Stimulated activated naive CD4-positive, alpha-beta T cell (primary cell): ENCODE measurements around the gene PRKAA2.
A peak's percentile ranks its signal among the peaks of the same experiment; 100 is the strongest.

Source experiments
- DNase-seq, 6 experiments: peaks; one replicate each; lab custom pipeline; 2025; lab: John Stamatoyannopoulos, UW

PRKAA2 gene

DNA sequence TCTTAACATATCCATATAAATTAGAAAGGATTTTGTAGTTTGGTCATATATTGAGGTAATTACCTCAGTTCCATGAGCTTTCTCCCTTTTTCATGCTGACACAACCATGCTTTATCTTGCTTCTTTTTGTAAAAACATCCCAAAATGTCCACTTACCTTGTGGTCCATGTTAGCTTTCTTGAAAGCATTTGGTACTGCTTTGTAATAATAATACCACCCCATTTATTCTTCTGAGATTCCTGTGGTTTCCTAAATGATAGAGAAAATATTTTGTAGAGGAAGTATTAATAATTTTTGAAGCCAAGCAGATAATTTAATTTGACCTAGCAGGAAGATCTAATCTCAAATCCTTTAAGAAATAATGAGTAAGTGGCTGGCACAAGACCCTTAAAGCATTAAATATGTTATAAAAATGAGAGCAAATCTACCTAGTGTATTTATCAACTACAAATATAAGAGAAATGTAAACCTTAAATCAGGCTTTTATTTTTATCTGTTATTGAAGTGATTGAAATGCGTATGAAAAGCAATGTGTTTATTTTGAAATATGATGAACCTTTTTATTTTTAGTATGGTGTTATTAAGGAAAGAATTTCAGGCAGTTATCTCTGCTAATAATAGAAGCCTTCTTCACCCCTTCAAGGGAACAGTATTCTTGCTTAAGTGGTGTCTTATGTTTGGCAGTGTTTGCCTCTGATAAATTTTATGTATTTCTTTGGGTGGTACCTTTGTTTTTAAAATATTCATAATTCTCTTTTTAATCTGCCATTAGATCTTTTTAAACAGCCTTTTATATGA lies 9.2 kb downstream of the PRKAA2 start:
- DNase-seq = no peak

DNA sequence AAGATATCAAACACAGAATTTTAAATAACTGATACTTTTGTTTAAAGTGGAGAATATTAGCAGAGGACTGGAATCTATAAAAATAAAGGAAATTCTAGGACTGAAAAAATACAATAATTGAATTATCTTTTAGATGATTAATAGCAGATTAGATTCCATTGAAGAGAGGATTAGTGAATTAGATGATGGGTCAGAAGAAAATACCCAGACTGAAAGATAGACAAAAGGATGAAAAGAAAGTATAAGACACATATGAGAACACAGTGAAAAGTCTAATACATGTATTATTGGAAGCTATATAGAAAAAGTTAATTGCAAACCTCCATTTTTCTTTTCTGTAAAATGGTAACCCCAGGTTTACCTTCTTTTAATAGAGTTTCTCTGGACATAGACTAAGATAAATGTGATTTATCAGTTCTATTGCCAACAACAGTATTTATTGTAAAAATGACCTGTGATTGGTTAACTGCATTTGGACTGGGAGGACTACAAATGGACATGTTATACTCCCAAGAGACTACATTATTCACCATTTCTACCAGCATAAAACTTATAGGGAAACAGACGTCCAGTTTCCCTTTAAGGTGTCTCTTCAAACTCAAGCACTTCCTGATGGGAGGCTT lies 11.0 kb downstream of the PRKAA2 start:
- DNase-seq = no peak

DNA sequence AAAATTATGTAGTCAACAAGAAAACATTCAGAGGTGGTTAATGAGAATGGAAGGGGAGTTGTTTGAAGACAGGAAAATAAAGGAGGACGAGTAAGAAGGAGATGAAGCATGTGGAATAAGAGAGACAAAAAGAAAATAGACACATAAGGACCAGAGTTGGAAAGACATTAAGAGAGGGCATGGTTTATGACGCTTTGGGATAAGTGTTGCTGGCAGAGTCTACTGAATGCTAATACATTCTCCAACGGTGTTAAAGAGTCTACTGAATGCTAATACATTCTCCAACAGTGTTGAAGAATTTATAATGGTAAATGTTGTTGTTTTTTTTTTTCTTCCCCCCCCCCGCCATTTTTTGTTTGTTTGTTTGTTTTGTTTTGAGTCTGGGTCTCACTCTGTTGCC lies 13.1 kb downstream of the PRKAA2 start:
- DNase-seq = no peak

DNA sequence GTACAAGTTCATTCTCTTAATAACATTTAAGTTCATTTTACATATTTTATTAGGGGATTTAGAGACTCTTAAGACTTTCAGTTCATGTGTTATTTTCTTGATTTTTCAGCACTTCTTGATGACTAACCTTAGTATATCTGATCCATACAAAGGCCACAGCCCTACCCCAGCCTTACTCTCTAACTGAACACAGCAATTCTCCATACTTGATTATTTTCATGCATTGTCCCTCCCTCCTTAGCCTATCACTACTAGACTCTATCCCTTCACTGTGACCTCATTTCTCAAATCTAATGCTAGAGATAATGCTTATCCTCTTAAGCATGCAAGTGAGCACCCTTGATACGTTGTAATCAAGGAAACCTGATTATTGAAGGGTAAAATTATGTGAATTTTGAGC lies 15.2 kb downstream of the PRKAA2 start:
- DNase-seq = no peak

DNA sequence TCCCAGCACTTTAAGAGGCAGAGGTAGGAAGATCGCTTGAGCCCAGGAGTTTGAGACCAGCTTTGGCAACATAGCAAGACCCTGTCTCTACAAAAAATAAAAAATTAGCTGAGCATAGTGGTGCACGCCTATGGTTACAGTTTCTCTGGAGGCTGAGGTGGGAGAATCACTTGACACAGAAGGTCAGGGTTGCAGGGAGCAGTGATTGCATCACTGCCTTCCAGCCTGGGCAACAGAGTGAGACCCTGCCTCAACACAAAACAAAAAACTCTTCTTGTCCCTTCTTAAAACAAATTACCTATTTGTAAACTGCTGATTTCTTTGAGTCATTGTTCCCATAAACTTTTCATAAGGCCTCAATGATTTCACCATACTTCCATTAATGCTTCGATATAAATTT lies 18.7 kb downstream of the PRKAA2 start:
- no peak for DNase-seq

DNA sequence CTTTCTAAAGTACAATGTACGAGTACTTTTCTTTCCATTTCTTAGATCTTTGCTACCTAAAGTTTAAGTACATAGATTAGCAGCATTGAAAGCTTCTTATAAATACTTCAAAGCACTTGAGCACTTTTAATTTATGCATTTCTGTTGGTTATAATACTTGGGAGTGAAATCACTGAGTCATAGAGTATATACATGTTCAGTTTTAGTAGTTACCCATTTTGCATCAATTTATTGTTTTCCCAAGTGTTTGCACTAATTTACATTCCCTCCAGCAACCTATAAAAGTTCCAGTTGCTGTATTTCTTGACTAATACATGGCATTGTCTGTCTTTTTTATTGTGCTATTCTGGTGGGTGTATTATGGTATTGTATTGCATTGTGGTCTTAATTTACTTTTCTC lies 20.3 kb downstream of the PRKAA2 start:
- DNase-seq = no peak

DNA sequence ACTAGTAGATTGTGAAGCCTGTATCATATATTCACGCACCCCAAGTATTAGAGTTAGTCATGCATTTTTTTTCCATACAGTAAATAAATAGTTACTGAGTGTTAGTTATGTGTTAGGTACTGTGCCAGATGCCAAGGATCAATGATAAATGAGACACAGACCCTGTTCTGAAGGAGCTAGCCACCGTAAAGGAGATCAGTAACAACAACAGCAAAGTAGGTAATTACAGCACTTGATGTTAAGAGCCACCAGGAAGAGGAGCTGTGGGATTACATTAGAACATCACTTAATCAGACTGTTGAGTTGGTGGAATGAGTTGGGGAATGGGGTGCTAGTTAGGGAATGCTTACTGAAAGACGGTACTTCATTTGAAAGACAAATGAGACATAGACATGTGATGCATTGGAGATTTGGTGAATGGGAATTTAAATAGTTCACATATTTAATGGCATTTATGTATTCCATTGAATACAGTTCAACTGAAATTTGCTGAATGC lies 21.0 kb downstream of the PRKAA2 start:
- DNase-seq = no peak

DNA sequence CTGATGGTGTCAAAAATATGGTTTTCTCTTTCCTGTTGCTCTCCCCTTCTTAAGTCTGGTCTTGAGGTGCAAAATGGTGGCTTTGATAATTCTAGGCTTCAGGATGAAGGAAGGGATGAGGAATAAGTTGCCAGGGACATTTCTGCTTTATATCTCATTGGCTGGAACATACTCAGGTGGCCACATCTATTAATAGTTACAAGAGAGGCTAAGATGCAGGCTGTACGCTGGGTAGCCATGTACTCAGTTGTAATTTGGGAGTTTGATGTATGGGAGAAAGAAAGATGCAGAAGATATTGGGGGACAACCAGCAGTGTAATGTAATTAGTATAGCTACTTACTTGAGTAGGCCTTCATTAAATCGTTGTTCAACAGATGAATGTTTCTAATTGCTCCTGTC lies 25.2 kb downstream of the PRKAA2 start:
- no peak for DNase-seq

DNA sequence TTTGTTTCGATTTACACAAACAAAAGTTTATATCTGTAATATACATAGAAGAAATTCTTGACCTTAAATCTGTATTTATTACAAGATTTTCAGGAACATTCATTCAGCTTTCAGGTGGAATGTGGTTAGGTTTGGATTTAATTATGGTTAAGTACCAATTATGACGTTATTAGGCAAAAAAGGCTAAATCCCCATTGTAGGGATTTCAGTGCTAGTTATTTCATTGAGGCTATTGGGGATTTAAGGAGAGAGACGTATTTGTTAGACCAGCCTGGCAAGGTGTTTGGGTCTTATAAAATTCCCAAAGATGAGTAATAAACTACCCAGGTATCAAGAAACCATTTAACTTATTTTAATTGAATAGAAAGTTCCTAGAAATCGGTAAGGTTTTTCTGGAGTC lies 26.0 kb downstream of the PRKAA2 start:
- DNase-seq = no peak

DNA sequence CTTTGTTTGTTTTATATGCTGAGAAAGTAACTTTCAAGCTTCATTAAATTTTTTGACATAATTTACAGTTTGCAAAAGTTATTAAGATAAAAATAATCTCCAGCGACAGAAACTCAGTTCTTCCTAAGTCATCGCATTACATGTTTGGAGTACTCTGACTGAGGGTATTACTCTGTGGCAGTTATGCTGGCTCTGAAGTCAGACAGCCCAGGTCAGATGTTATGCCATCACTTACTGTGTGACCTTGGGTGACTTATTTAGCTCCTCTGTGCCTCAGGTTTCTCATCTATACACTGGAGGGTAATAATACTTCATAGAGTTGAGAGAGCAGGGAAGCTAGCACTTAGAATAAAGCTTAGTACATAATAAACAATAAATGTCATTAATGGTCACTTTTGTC lies 26.4 kb downstream of the PRKAA2 start:
- no peak for DNase-seq

DNA sequence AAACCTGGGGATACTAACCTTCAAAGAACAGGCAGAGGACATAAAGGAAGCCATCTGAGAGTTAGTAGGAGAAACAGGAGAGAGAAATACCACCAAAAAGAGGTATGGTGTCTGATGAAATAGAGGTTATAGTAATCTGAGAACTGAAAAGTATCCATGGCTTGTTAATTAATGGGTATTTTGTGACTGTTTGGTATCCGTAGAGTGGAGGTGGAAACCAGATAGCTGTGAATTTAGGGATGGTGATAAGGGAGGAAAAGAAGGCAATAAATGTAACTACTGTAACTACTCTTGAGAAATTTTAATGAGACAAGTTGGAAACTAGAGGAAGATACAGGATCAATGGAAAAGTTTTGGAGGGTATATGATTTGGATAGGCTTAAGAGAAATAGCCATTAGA lies 27.5 kb downstream of the PRKAA2 start:
- DNase-seq = no peak

DNA sequence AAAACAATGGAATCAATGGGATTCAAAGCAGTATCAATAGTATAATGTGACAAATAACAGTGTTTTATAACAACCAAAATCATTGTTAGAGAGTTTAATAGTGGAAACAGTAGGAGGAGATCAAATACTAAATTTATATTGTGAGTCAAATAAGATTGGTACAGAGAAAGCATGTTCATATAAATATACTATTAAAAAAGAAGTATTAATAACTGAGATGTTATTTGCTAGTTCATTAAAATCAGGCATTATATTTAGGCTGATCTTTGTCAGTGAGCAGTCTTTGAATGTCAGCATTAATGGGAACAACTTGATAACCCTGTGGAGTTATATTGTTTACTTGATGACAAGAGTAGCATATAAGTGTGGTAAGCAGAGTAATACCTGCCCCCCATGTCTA lies 30.6 kb downstream of the PRKAA2 start:
- DNase-seq = no peak

DNA sequence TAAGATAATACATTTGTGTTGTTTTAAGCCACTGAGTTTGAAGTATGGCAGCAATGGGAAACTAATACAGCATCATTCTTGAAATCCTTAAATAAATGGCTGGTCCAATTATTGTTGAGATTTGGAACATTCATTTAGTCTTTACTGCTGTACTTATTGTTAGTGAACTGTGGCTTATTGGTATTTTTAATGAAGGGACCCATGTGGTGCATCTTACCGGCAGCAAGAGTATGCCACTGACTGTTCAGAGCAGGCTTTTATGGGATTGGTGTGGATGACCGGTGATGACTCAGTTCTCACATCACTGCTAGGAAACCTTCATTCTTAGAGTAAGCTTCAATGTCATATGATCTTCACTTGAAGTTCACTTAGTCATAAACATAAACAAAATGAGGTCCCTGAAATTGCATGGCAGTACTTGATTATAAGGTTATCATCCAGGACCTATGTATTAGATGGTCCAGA lies 31.5 kb downstream of the PRKAA2 start:
- no peak for DNase-seq

DNA sequence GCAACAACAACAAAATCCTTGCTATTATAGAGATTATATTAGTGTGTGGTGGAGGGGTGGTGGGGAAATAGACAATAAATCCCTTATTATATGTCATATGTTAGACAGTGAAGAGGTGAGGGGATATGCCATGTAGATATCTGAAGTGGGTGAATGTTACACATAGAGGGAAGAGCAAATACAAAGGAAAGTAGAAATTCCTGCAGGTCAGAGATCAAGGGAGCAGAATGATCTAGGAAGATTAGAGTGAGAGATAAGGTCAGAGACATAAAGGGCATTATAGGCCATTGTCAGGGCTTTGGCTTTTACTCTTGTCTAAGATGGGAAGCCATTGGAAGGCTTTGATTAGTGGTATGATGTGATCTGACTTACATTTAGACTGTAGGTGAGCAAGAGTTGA lies 38.5 kb downstream of the PRKAA2 start:
- no peak for DNase-seq

DNA sequence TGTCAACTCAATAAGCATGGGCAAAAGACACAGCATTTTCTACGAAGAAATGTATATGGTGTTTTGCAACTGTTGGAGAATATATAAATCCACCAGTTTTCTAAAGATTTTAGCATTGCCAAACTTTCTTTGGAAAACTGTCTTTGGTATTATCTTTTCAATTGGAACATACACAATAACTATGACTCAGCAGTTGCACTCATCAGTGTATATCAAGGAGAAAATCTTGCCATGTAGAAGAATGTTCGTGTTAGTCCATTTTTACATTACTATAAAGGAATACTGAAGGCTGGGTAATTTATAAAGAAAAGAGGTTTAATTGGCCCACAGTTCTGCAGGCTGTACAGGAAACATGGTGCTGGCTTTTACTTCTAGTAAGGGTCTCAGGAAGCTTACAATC lies 41.1 kb downstream of the PRKAA2 start:
- no peak for DNase-seq

DNA sequence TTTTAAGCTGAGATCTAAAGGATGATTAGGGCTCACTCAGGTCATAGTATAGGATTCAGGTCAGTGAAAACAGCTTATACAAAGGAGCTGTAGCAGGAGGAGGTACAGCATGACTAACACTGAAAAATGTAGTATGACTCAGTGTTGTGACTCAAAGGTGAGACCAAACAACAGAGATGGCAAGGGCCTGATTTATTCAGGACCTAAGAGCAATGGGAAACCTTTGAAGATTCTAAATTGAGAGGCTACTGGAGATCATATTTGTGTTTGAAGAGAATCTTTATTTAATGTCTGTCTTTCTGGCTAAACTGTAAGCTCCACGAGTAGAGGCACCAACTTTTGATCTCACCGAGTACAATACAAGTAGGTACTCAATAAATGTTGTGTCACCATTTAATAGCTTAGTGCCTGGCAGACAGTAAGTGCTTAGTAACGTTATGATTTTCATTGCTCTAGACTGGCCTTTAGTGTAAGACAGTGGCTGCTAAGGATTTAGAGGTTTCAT lies 43.5 kb downstream of the PRKAA2 start:
- no peak for DNase-seq

DNA sequence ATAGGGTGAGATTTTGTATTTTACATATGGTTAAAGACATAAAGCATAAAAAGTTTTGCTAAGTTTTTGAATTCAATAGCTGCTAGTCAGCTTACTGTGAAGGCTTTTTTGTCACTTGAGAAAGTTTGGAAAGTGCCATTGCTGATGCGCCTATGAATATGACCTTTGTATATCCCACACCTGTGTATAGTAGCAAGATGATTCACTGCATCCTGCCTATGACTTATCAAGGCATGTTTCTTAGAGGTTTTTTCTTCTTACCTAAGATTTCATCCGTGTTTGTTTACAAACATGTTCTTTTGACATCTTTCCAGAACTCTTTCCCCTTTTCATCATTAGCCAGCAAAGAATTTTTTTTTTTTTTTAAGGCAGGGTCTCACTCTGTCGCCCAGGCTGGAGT lies 51.5 kb downstream of the PRKAA2 start:
- DNase-seq = no peak

DNA sequence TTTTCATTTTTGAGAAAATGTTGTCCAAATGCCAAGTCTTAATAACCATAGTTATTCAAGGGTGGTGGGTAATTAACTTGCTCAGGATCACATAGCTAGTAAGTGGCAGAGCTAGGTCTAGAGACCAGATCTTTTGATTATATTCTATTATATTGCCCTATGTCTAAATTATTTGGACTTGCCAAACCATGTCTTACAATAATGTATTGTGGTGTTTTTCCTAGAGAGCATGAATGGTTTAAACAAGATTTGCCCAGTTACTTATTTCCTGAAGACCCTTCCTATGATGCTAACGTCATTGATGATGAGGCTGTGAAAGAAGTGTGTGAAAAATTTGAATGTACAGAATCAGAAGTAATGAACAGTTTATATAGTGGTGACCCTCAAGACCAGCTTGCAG lies 58.6 kb downstream of the PRKAA2 start:
- no peak for DNase-seq

DNA sequence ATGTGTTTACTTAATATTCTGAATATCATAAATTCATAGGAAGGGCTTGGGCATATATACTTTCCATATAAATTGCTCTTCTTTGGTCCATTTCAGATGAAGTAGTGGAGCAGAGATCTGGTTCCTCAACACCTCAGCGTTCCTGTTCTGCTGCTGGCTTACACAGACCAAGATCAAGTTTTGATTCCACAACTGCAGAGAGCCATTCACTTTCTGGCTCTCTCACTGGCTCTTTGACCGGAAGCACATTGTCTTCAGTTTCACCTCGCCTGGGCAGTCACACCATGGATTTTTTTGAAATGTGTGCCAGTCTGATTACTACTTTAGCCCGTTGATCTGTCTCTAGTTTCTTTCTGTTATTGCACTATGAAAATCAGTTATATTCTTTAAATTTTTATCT lies 62.3 kb downstream of the PRKAA2 start:
- DNase-seq = no peak

DNA sequence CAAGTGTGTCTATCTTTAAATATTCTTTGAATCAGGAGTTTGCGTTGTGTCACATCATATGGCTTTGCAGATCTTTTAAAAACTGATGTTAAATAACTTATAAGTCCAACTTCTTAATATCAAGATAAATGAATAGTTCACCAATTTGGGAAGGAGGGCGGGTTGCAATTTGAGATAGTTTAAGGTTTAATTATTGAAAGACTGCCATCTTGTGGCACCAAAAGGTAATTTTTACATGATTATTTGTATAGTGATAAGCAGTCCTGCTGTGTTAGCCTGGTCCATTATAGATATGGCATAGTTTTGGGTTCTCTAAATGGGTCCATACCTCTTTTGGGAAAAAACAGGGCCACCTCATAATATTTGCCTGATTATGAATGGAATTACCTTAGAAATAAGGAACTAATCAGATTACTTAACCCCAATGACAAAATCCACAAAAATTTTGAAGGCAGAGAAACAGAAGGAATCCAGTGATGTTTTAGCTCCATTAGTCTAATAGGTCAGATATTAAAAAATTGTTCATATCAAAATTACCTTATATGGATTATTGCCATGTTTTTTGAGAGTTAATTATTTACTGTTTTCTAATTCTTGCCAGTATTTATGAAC lies 64.3 kb downstream of the PRKAA2 start:
- peak in 1 of 6 experiments; percentile 3 for DNase-seq

DNA sequence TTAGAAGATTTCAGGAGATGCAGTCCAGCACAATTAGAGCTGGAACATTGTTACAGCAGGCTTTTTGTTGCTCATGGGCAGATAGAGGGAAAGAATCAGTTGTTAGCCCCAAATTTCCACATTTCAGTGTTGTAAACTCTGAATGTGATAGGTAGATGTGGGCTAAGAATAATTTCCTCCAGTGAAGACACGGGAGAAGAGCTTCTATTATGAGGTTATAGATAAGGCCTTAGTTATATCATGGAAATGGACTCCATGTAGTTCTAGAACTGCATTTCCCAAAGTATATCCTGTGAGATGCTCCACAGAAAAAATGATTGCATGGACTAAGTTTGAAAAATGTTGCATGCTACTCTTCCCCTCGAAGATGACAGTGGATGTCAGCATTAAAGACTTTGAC lies 64.9 kb downstream of the PRKAA2 start:
- no peak for DNase-seq

DNA sequence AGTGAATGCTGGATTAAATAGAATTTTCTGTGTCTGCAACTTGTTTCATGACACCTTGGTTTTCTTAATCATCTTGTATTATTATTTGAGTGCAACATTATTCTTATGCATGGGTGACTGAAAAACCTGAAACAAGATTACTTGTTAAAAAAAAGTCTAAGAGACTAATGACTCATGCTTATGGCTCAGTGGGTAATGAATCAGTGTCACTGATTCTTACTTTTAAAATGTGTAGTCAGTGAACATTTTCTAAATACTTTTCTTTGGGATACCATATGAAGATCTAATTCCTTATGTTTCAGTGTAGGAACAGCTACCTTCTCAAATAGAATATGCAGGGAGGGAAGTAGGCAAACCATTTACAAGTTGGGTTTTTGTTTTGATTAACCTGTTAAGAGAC lies 65.5 kb downstream of the PRKAA2 start:
- DNase-seq = no peak

DNA sequence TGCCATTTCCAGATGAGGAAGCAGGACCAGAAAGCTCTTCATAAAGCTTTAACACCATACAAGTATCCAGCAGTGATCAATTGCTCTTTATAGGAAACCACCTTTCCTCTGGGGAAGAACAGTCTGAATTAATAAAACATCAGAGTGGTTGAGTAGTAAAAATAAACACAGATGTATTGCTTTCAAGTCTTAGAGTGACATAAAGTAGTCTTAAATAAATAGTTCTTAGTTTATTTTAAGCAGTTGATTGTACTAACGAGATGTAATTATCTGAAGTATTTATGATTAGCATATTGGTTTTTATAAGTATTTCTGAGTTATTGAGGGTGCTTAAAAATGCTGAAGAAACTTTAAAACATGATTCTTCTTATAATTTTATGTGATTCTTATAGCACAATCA lies 67.0 kb downstream of the PRKAA2 start:
- DNase-seq = no peak
